Osteoblast (primary cell): Measurements from ENCODE around the gene C17orf75. TPM values are rescaled to one million over a fixed set of nuclear protein-coding genes. Genes with fewer than 3 reads are reported as not detected.

ENCODE experiments used
- DNase-seq: peaks from one replicate; pipeline ENCODE4 v3.0.0; 2011; ENCODE audit warnings: low spot score, mixed read lengths; ENCODE audit not compliant: insufficient read length; ENCODE audit errors: missing footprints
- H2AFZ ChIP-seq: 2 replicates; pipeline ENCODE4 v1.6.0; 2011; ENCODE audit warnings: mild to moderate bottlenecking, low read length
- H3K27ac ChIP-seq: 2 replicates; pipeline ENCODE4 v1.5.1; 2011; ENCODE audit warnings: mild to moderate bottlenecking, low read depth, low read length, moderate library complexity
- H3K27me3 ChIP-seq: 2 replicates; pipeline ENCODE4 v1.6.0; 2012; ENCODE audit warnings: mild to moderate bottlenecking, control low read depth, inconsistent platforms, low read length, moderate library complexity; ENCODE audit not compliant: insufficient read depth
- H3K36me3 ChIP-seq: 2 replicates; pipeline ENCODE4 v1.5.1; 2011; ENCODE audit warnings: mild to moderate bottlenecking, low read length, control low read depth, moderate library complexity; ENCODE audit not compliant: insufficient read depth
- H3K4me1 ChIP-seq: 2 replicates; pipeline ENCODE4 v1.5.1; 2011; ENCODE audit warnings: mild to moderate bottlenecking, low read length, control low read depth, moderate library complexity; ENCODE audit not compliant: insufficient read depth
- H3K4me2 ChIP-seq: 2 replicates; pipeline ENCODE4 v1.6.0; 2011; ENCODE audit warnings: mild to moderate bottlenecking, low read length; ENCODE audit not compliant: insufficient read depth
- H3K4me3 ChIP-seq: fragments of 200-600 bp; sonication (generic); 3 replicates; pipeline ENCODE4 v1.5.1; 2012; ENCODE audit warnings: mild to moderate bottlenecking, low read length, inconsistent platforms; ENCODE audit not compliant: insufficient read depth
- H3K79me2 ChIP-seq: 2 replicates; pipeline ENCODE4 v1.6.0; 2012; ENCODE audit warnings: mild to moderate bottlenecking, low read length, control low read depth, inconsistent platforms; ENCODE audit not compliant: insufficient read depth
- H3K9me3 ChIP-seq: 2 replicates; pipeline ENCODE4 v1.5.1; 2011; ENCODE audit warnings: low read depth, low read length, control low read depth
- H4K20me1 ChIP-seq: 2 replicates; pipeline ENCODE4 v1.6.0; 2012; ENCODE audit warnings: mild to moderate bottlenecking, low read length, control low read depth; ENCODE audit not compliant: insufficient read depth
- CTCF ChIP-seq: IDR thresholded peaks from 2 replicates; pipeline ENCODE4 v1.5.1; 2011; ENCODE audit warnings: mild to moderate bottlenecking, low read depth, low read length, moderate library complexity; ENCODE audit errors: extremely low read depth
- total RNA-seq: library from RNA; depleted of rRNA; stranded (reverse); fragments of >200 nt; gene quantifications from 2 replicates; pipeline ENCODE4 v1.2.3, GENCODE V29; 2012

Gene C17orf75
- total RNA-seq, 1 donor: 15.9 TPM

- Histone ChIP-seq H4K20me1 (peaks cover 44% of the 10 kb centered on the region), H3K4me1 (peaks cover 7% of the 10 kb centered on the region), H3K9me3 (no peaks in the 10 kb centered on the region), H3K4me2 (no peak overlapping the region), H3K27ac (no peak overlapping the region), H3K36me3 (peaks cover 90% of the 10 kb centered on the region), H3K79me2 (peaks cover 90% of the 10 kb centered on the region), H3K27me3 (no peaks in the 10 kb centered on the region), H3K4me3 (no peak overlapping the region), H2AFZ (no peak overlapping the region)
- no peak for TF ChIP-seq CTCF
- DNase-seq: no peak
These were observed 28.5 kb upstream of the C17orf75 start for GRCh38 chr17:32370426-32370825.

GRCh38 chr17:32361270-32361669 lies 19.3 kb upstream of the C17orf75 start:
- H3K27ac ChIP-seq: no peak overlapping the region
- no peaks in the 10 kb centered on the region for H3K4me1 ChIP-seq
- DNase-seq: no peak
- H3K79me2 ChIP-seq: peaks cover 93% of the 10 kb centered on the region
- H3K9me3 ChIP-seq: no peaks in the 10 kb centered on the region
- no peak overlapping the region for H3K4me3 ChIP-seq
- no peak for TF ChIP-seq CTCF
- H3K4me2 ChIP-seq: no peak overlapping the region
- H3K36me3 ChIP-seq: peaks cover 90% of the 10 kb centered on the region
- no peaks in the 10 kb centered on the region for H3K27me3 ChIP-seq
- H4K20me1 ChIP-seq: peaks cover 63% of the 10 kb centered on the region
- H2AFZ ChIP-seq: no peak overlapping the region

GRCh38 chr17:32357615-32358014 lies 15.6 kb upstream of the C17orf75 start:
- no peak overlapping the region for H3K4me2 ChIP-seq
- peaks cover 73% of the 10 kb centered on the region for H4K20me1 ChIP-seq
- no peak overlapping the region for H3K27ac ChIP-seq
- H3K36me3 ChIP-seq: peaks cover 86% of the 10 kb centered on the region
- DNase-seq: no peak
- H3K9me3 ChIP-seq: no peaks in the 10 kb centered on the region
- peaks cover 22% of the 10 kb centered on the region for H3K4me1 ChIP-seq
- no peak overlapping the region for H3K4me3 ChIP-seq
- no peaks in the 10 kb centered on the region for H3K27me3 ChIP-seq
- no peak overlapping the region for H2AFZ ChIP-seq
- no peak for TF ChIP-seq CTCF
- peaks cover 97% of the 10 kb centered on the region for H3K79me2 ChIP-seq

GRCh38 chr17:32356750-32357149 lies 14.8 kb upstream of the C17orf75 start:
- H3K27me3 ChIP-seq: no peaks in the 10 kb centered on the region
- no peaks in the 10 kb centered on the region for H3K9me3 ChIP-seq
- peaks cover 82% of the 10 kb centered on the region for H3K36me3 ChIP-seq
- no peak overlapping the region for H3K4me3 ChIP-seq
- H4K20me1 ChIP-seq: peaks cover 73% of the 10 kb centered on the region
- H3K4me1 ChIP-seq: peaks cover 25% of the 10 kb centered on the region
- TF ChIP-seq CTCF: no peak
- no peak overlapping the region for H3K27ac ChIP-seq
- H3K79me2 ChIP-seq: peaks cover 97% of the 10 kb centered on the region
- H2AFZ ChIP-seq: no peak overlapping the region
- no peak for DNase-seq
- no peak overlapping the region for H3K4me2 ChIP-seq
